DOHH2 (cell line): ENCODE measurements around the gene DUOX1.

Experiments
- H3F3A ChIP-seq: fragments of 200-600 bp; sonication (generic), shearing (Covaris generic); 2 replicates; pipeline ENCODE4 v1.6.0; 2016; ENCODE audit warnings: antibody characterized with exemption, mild to moderate bottlenecking; ENCODE audit not compliant: control insufficient read depth, insufficient read depth
- H3K27ac ChIP-seq: fragments of 200-600 bp; sonication (generic); 2 replicates; pipeline ENCODE4 v1.5.1; 2014; ENCODE audit warnings: low read depth, mild to moderate bottlenecking, low read length, moderate library complexity
- H3K27me3 ChIP-seq: fragments of 200-600 bp; sonication (generic); 2 replicates; pipeline ENCODE4 v1.6.1; 2014; ENCODE audit warnings: mild to moderate bottlenecking, low read length, mixed read lengths; ENCODE audit not compliant: control insufficient read depth
- H3K36me3 ChIP-seq: fragments of 200-600 bp; sonication (generic); 2 replicates; pipeline ENCODE4 v1.6.1; 2014; ENCODE audit warnings: mild to moderate bottlenecking, low read length, moderate library complexity, mixed read lengths; ENCODE audit not compliant: control insufficient read depth
- H3K4me1 ChIP-seq: fragments of 200-600 bp; sonication (generic); 2 replicates; pipeline ENCODE4 v1.6.1; 2014; ENCODE audit warnings: mild to moderate bottlenecking, low read length, mixed read lengths; ENCODE audit not compliant: control insufficient read depth
- H3K4me2 ChIP-seq: fragments of 200-600 bp; sonication (generic); 2 replicates; pipeline ENCODE4 v1.6.0; 2014; ENCODE audit warnings: mild to moderate bottlenecking, low read length, moderate library complexity
- H3K4me3 ChIP-seq: fragments of 200-600 bp; sonication (generic); 2 replicates; pipeline ENCODE4 v1.5.1; 2014; ENCODE audit warnings: mild to moderate bottlenecking, low read length, mixed read lengths
- H3K79me2 ChIP-seq: fragments of 200-600 bp; sonication (generic); 2 replicates; pipeline ENCODE4 v1.6.1; 2014; ENCODE audit warnings: mild to moderate bottlenecking, low read length, mixed read lengths; ENCODE audit not compliant: control insufficient read depth
- H3K9me2 ChIP-seq: fragments of 200-600 bp; sonication (generic); replicated peaks from 2 replicates; pipeline ENCODE4 v1.6.1; 2014; ENCODE audit warnings: mild to moderate bottlenecking, low read length, mixed read lengths; ENCODE audit not compliant: control insufficient read depth
- H3K9me3 ChIP-seq: fragments of 200-600 bp; sonication (generic); 2 replicates; pipeline ENCODE4 v1.6.1; 2014; ENCODE audit warnings: antibody characterized with exemption, low read length, mixed read lengths; ENCODE audit not compliant: control insufficient read depth, insufficient read depth
- H4K20me1 ChIP-seq: fragments of 200-600 bp; sonication (generic); 2 replicates; pipeline ENCODE4 v1.6.0; 2014; ENCODE audit warnings: low read depth, mild to moderate bottlenecking, antibody characterized with exemption, low read length, moderate library complexity; ENCODE audit not compliant: control insufficient read depth, insufficient read depth
- CTCF ChIP-seq: fragments of 200-600 bp; sonication (generic); IDR thresholded peaks from one replicate; pipeline ENCODE4 v1.5.1; 2014; ENCODE audit warnings: antibody characterized with exemption, mild to moderate bottlenecking, low read depth, low read length; ENCODE audit not compliant: poor library complexity, severe bottlenecking
- EZH2phosphoT487 ChIP-seq: fragments of 200-600 bp; sonication (generic); IDR thresholded peaks from 2 replicates; pipeline ENCODE4 v1.6.1; 2017; ENCODE audit warnings: borderline replicate concordance, mild to moderate bottlenecking, antibody characterized with exemption, low read length, moderate library complexity, mixed read lengths

DUOX1 gene

GRCh38 chr15:45181491-45182285, 51.9 kb downstream of the DUOX1 start:
- TF ChIP-seq EZH2phosphoT487 (no peak), CTCF (no peak)
- Histone ChIP-seq H3K4me3 (no peak overlapping the region), H3K4me1 (no peaks in the 10 kb centered on the region), H3K9me3 (no peaks in the 10 kb centered on the region), H3F3A (no peaks in the 10 kb centered on the region), H3K36me3 (no peaks in the 10 kb centered on the region), H3K79me2 (no peaks in the 10 kb centered on the region), H3K27ac (no peak overlapping the region), H3K27me3 (peaks cover 7% of the 10 kb centered on the region), H4K20me1 (no peaks in the 10 kb centered on the region), H3K9me2 (no peaks in the 10 kb centered on the region), H3K4me2 (no peak overlapping the region)

- TF ChIP-seq EZH2phosphoT487, result no peak
- no peak for TF ChIP-seq CTCF
- H3K9me2 ChIP-seq, result no peaks in the 10 kb centered on the region
- peaks cover 15% of the 10 kb centered on the region for H3K27me3 ChIP-seq
- H3K36me3 ChIP-seq, result no peaks in the 10 kb centered on the region
- H3K27ac ChIP-seq, result no peak overlapping the region
- no peaks in the 10 kb centered on the region for H3K9me3 ChIP-seq
- no peaks in the 10 kb centered on the region for H3K79me2 ChIP-seq
- H3K4me3 ChIP-seq, result no peak overlapping the region
- H4K20me1 ChIP-seq, result no peaks in the 10 kb centered on the region
- H3K4me1 ChIP-seq, result peaks cover 6% of the 10 kb centered on the region
- H3F3A ChIP-seq, result no peaks in the 10 kb centered on the region
- H3K4me2 ChIP-seq, result no peak overlapping the region
These were observed 53.2 kb downstream of the DUOX1 start for GRCh38 chr15:45182996-45183395.

GRCh38 chr15:45183511-45183910, 53.7 kb downstream of the DUOX1 start:
- TF ChIP-seq CTCF (no peak), EZH2phosphoT487 (no peak)
- Histone ChIP-seq H3K4me2 (no peak overlapping the region), H3K4me3 (no peak overlapping the region), H3K9me3 (no peaks in the 10 kb centered on the region), H3K9me2 (no peaks in the 10 kb centered on the region), H4K20me1 (no peaks in the 10 kb centered on the region), H3K36me3 (no peaks in the 10 kb centered on the region), H3K27ac (no peak overlapping the region), H3F3A (no peaks in the 10 kb centered on the region), H3K79me2 (no peaks in the 10 kb centered on the region), H3K4me1 (peaks cover 11% of the 10 kb centered on the region), H3K27me3 (peaks cover 20% of the 10 kb centered on the region)
